Measurements from ENCODE around the gene USP5. TPM values are rescaled to one million over a fixed set of nuclear protein-coding genes. Genes with fewer than 3 reads are reported as not detected.

Gene USP5
- total and polyA plus RNA-seq, 12 donors, result 30.6 to 162 (median 113) TPM

- DNase-seq, result peak in 1 of 7 donors; percentile 18
- Histone ChIP-seq H3K27me3 (no peaks in the 10 kb centered on the region), H3K27ac (peak overlapping the region in 2 of 5 donors; percentile 76 to 85), H3K36me3 (replicated peaks in 1 of 2) (peaks cover 0 to 5% of the 10 kb centered on the region in 2 donors), H3K4me3 (peak overlapping the region; percentile 24 to 69 (median 41)), H3K4me1 (replicated peaks in 1 of 2) (peaks cover 6 to 12% of the 10 kb centered on the region in 2 donors), H3K9me3 (replicated peaks in 1 of 3) (no peaks in the 10 kb centered on the region)
- WGBS, 4 donors, result 27 to 40% (median 31%) methylated on average over 27 to 29 of the region's 29 CpGs
- intact Hi-C loops (cut with DNase I), result no loop called here
- no peak for TF ChIP-seq POLR2A (IDR thresholded peaks at IDR 0.05)
- TF ChIP-seq CTCF (IDR thresholded peaks at IDR 0.05), result no peak
Measured at GRCh38 chr12:6914947-6915788, 63.2 kb downstream of the USP5 start.

GRCh38 chr12:6915789-6916285 lies 63.9 kb downstream of the USP5 start:
- intact Hi-C loops (cut with DNase I), result no loop called here
- WGBS, 4 donors, result 81 to 86% (median 82%) methylated on average over 11 to 14 of the region's 14 CpGs
- Histone ChIP-seq H3K4me1 (replicated peaks in 1 of 2) (peaks cover 6 to 12% of the 10 kb centered on the region in 2 donors), H3K27ac (no peak overlapping the region), H3K9me3 (replicated peaks in 1 of 3) (no peaks in the 10 kb centered on the region), H3K36me3 (replicated peaks in 1 of 2) (peaks cover 0 to 5% of the 10 kb centered on the region in 2 donors), H3K27me3 (no peaks in the 10 kb centered on the region), H3K4me3 (no peak overlapping the region)
- DNase-seq, result no peak
- no peak for TF ChIP-seq CTCF (IDR thresholded peaks at IDR 0.05)
- no peak for TF ChIP-seq POLR2A (IDR thresholded peaks at IDR 0.05)

Other genes starting within 250 kb of the USP5 start
- 100 to 1,000 TPM; 216 to 307 (median 246) TPM for gene CHD4, start 244.8 kb upstream of the USP5 start, total RNA-seq
- gene CHD4, start 244.8 kb upstream of the USP5 start, polyA plus RNA-seq, result 100 to 1,000 TPM; 152 to 505 (median 284) TPM
- gene LPAR5, start 216.2 kb upstream of the USP5 start, total RNA-seq, result 10 to 100 TPM in 1 of 9 donors, 1 to 10 TPM in 7, under 1 TPM in 1; 0.28 to 11.6 (median 8.1) TPM
- 1 to 10 TPM; 1.3 to 2.2 (median 1.5) TPM for gene LPAR5, start 216.2 kb upstream of the USP5 start, polyA plus RNA-seq
- 1 to 10 TPM in 7 of 9 donors, under 1 TPM in 2; 0.36 to 3.1 (median 1.4) TPM for gene ACRBP, start 204.7 kb upstream of the USP5 start, total RNA-seq
- gene ACRBP, start 204.7 kb upstream of the USP5 start, polyA plus RNA-seq, result 1 to 10 TPM in 1 of 3 donors, under 1 TPM in 2; 0.91 to 2.8 (median 0.99) TPM
- 10 to 100 TPM; 22.6 to 87.6 (median 54.1) TPM for gene ING4, start 189.0 kb upstream of the USP5 start, total RNA-seq
- 10 to 100 TPM; 31.6 to 40.1 (median 32.3) TPM for gene ING4, start 189.0 kb upstream of the USP5 start, polyA plus RNA-seq
- gene ZNF384, start 162.8 kb upstream of the USP5 start, total RNA-seq, result 10 to 100 TPM; 19.9 to 67.2 (median 41.4) TPM
- gene ZNF384, start 162.8 kb upstream of the USP5 start, polyA plus RNA-seq, result 10 to 100 TPM; 45.5 to 71.2 (median 49.5) TPM
- 1 to 10 TPM in 1 of 9 donors, under 1 TPM in 5, not detected in 3; 0.11 to 4.6 (median 0.45) TPM for gene PIANP, start 151.3 kb upstream of the USP5 start, total RNA-seq
- 1 to 10 TPM; 2.4 to 5.2 (median 3.5) TPM for gene PIANP, start 151.3 kb upstream of the USP5 start, polyA plus RNA-seq
- gene COPS7A, start 128.1 kb upstream of the USP5 start, total RNA-seq, result 100 to 1,000 TPM in 1 of 9 donors, 10 to 100 TPM in 8; 56.5 to 105 (median 83.2) TPM
- 10 to 100 TPM; 46.5 to 85.1 (median 50.6) TPM for gene COPS7A, start 128.1 kb upstream of the USP5 start, polyA plus RNA-seq
- gene MLF2, start 99.0 kb upstream of the USP5 start, total RNA-seq, result 100 to 1,000 TPM; 135 to 334 (median 225) TPM
- 100 to 1,000 TPM; 181 to 248 (median 233) TPM for gene MLF2, start 99.0 kb upstream of the USP5 start, polyA plus RNA-seq
- 100 to 1,000 TPM in 6 of 9 donors, 10 to 100 TPM in 3; 27.0 to 269 (median 127) TPM for gene PTMS, start 85.8 kb upstream of the USP5 start, total RNA-seq
- 1,000 to 10,000 TPM in 1 of 3 donors, 100 to 1,000 TPM in 2; 134 to 1,405 (median 631) TPM for gene PTMS, start 85.8 kb upstream of the USP5 start, polyA plus RNA-seq
- gene LAG3, start 79.6 kb upstream of the USP5 start, total RNA-seq, result under 1 TPM in 7 of 9 donors, not detected in 2; 0.11 to 0.96 (median 0.64) TPM
- gene LAG3, start 79.6 kb upstream of the USP5 start, polyA plus RNA-seq, result 1 to 10 TPM in 2 of 3 donors, under 1 TPM in 1; 0.29 to 4.3 (median 2.3) TPM
- 10 to 100 TPM in 8 of 9 donors, 1 to 10 TPM in 1; 2.4 to 52.8 (median 29.5) TPM for gene CD4, start 62.6 kb upstream of the USP5 start, total RNA-seq
- gene CD4, start 62.6 kb upstream of the USP5 start, polyA plus RNA-seq, result 10 to 100 TPM in 1 of 3 donors, 1 to 10 TPM in 2; 8.1 to 12.9 (median 9.1) TPM
- 10 to 100 TPM in 1 of 9 donors, 1 to 10 TPM in 8; 1.1 to 11.9 (median 4.0) TPM for gene GPR162, start 30.3 kb upstream of the USP5 start, total RNA-seq
- 10 to 100 TPM in 2 of 3 donors, 1 to 10 TPM in 1; 5.3 to 42.6 (median 13.7) TPM for gene GPR162, start 30.3 kb upstream of the USP5 start, polyA plus RNA-seq
- gene P3H3, start 23.7 kb upstream of the USP5 start, total RNA-seq, result 10 to 100 TPM in 7 of 9 donors, 1 to 10 TPM in 2; 2.6 to 23.6 (median 14.6) TPM
- 10 to 100 TPM in 2 of 3 donors, 1 to 10 TPM in 1; 3.7 to 58.1 (median 51.0) TPM for gene P3H3, start 23.7 kb upstream of the USP5 start, polyA plus RNA-seq
- gene GNB3, start 11.2 kb upstream of the USP5 start, total RNA-seq, result 1 to 10 TPM in 5 of 9 donors, under 1 TPM in 3, not detected in 1; 0.44 to 2.6 (median 1.6) TPM
- gene GNB3, start 11.2 kb upstream of the USP5 start, polyA plus RNA-seq, result 10 to 100 TPM in 2 of 3 donors, 1 to 10 TPM in 1; 1.0 to 22.4 (median 11.6) TPM
- 10 to 100 TPM in 1 of 9 donors, 1 to 10 TPM in 7, not detected in 1; 2.6 to 17.7 (median 3.4) TPM for gene CDCA3, start 864 bp upstream of the USP5 start, total RNA-seq
- gene CDCA3, start 864 bp upstream of the USP5 start, polyA plus RNA-seq, result 1 to 10 TPM; 3.5 to 5.5 (median 5.3) TPM
- 1,000 to 10,000 TPM in 1 of 9 donors, 100 to 1,000 TPM in 8; 555 to 1,141 (median 862) TPM for gene TPI1, start 15.4 kb downstream of the USP5 start, total RNA-seq
- gene TPI1, start 15.4 kb downstream of the USP5 start, polyA plus RNA-seq, result 1,000 to 10,000 TPM in 1 of 3 donors, 100 to 1,000 TPM in 2; 241 to 2,322 (median 444) TPM
- gene SPSB2, start 21.2 kb downstream of the USP5 start, total RNA-seq, result 10 to 100 TPM in 8 of 9 donors, 1 to 10 TPM in 1; 3.3 to 24.5 (median 15.5) TPM
- gene SPSB2, start 21.2 kb downstream of the USP5 start, polyA plus RNA-seq, result 10 to 100 TPM in 2 of 3 donors, 1 to 10 TPM in 1; 2.5 to 19.5 (median 19.5) TPM
- 10 to 100 TPM in 6 of 9 donors, 1 to 10 TPM in 3; 6.9 to 18.6 (median 12.5) TPM for gene LRRC23, start 52.7 kb downstream of the USP5 start, total RNA-seq
- gene LRRC23, start 52.7 kb downstream of the USP5 start, polyA plus RNA-seq, result 10 to 100 TPM; 11.0 to 29.0 (median 13.8) TPM
- 10 to 100 TPM in 7 of 9 donors, 1 to 10 TPM in 2; 7.4 to 53.6 (median 32.1) TPM for gene ENO2, start 62.4 kb downstream of the USP5 start, total RNA-seq
- 100 to 1,000 TPM in 1 of 3 donors, 10 to 100 TPM in 2; 29.5 to 113 (median 42.3) TPM for gene ENO2, start 62.4 kb downstream of the USP5 start, polyA plus RNA-seq
- gene ATN1, start 75.8 kb downstream of the USP5 start, total RNA-seq, result 100 to 1,000 TPM in 4 of 9 donors, 10 to 100 TPM in 4, 1 to 10 TPM in 1; 8.8 to 263 (median 92.8) TPM
- gene ATN1, start 75.8 kb downstream of the USP5 start, polyA plus RNA-seq, result 100 to 1,000 TPM in 2 of 3 donors, 10 to 100 TPM in 1; 57.4 to 482 (median 258) TPM
- not detected for gene RNU7-1, start 91.7 kb downstream of the USP5 start, total RNA-seq
- gene RNU7-1, start 91.7 kb downstream of the USP5 start, polyA plus RNA-seq, result not detected
- 100 to 1,000 TPM; 152 to 505 (median 283) TPM for gene C12orf57, start 91.9 kb downstream of the USP5 start, total RNA-seq
- 100 to 1,000 TPM in 2 of 3 donors, 10 to 100 TPM in 1; 58.4 to 335 (median 271) TPM for gene C12orf57, start 91.9 kb downstream of the USP5 start, polyA plus RNA-seq
- 10 to 100 TPM; 24.5 to 86.2 (median 63.0) TPM for gene PTPN6, start 99.2 kb downstream of the USP5 start, total RNA-seq
- gene PTPN6, start 99.2 kb downstream of the USP5 start, polyA plus RNA-seq, result 100 to 1,000 TPM in 2 of 3 donors, 10 to 100 TPM in 1; 36.2 to 204 (median 127) TPM
- gene PHB2, start 118.5 kb downstream of the USP5 start, total RNA-seq, result 100 to 1,000 TPM; 158 to 344 (median 227) TPM
- gene PHB2, start 118.5 kb downstream of the USP5 start, polyA plus RNA-seq, result 100 to 1,000 TPM; 128 to 222 (median 131) TPM
- 10 to 100 TPM; 21.9 to 81.9 (median 39.9) TPM for gene EMG1, start 118.8 kb downstream of the USP5 start, total RNA-seq
- 10 to 100 TPM; 14.2 to 43.1 (median 15.6) TPM for gene EMG1, start 118.8 kb downstream of the USP5 start, polyA plus RNA-seq
- 100 to 1,000 TPM in 2 of 9 donors, 10 to 100 TPM in 7; 28.5 to 146 (median 79.8) TPM for gene LPCAT3, start 166.3 kb downstream of the USP5 start, total RNA-seq
- 10 to 100 TPM; 40.4 to 87.5 (median 49.3) TPM for gene LPCAT3, start 166.3 kb downstream of the USP5 start, polyA plus RNA-seq
- 100 to 1,000 TPM in 8 of 9 donors, 10 to 100 TPM in 1; 51.5 to 582 (median 295) TPM for gene C1S, start 208.6 kb downstream of the USP5 start, total RNA-seq
- gene C1S, start 208.6 kb downstream of the USP5 start, polyA plus RNA-seq, result 100 to 1,000 TPM; 171 to 234 (median 229) TPM
- 1,000 to 10,000 TPM in 1 of 9 donors, 100 to 1,000 TPM in 7, 10 to 100 TPM in 1; 10.3 to 1,160 (median 439) TPM for gene C1R, start 240.3 kb downstream of the USP5 start, total RNA-seq
- gene C1R, start 240.3 kb downstream of the USP5 start, polyA plus RNA-seq, result 100 to 1,000 TPM; 256 to 425 (median 307) TPM